Anterior cingulate cortex (tissue), 58 donors: ENCODE results near the gene SGMS1.
"Not testable (repeated sequence)": the region's sequence is repeated elsewhere in the genome, so short reads cannot be mapped to it uniquely, and the experiment has no call there.

Experiments
- DNase-seq, 58 donors: peaks; one replicate each; lab custom pipeline; 2025; lab: John Stamatoyannopoulos, UW

The SGMS1 gene

GRCh38 chr10:50623663-50624412, at the start of gene SGMS1:
Gene SGMS1, minus strand, starts transcription at chr10:50623956. Its CDS starts 279,842 bp downstream, at chr10:50344114.
- peak in 57 of 58 donors; percentile 29 to 91 (median 80) for DNase-seq

GRCh38 chr10:50672152-50672551, 48.4 kb upstream of the SGMS1 start:
- not testable (repeated sequence) for DNase-seq

- DNase-seq, result not testable (repeated sequence)
These were observed 47.9 kb upstream of the SGMS1 start for GRCh38 chr10:50671645-50672044.

GRCh38 chr10:50669957-50670356, 46.2 kb upstream of the SGMS1 start:
- DNase-seq, result not testable (repeated sequence)

GRCh38 chr10:50667353-50667752, 43.6 kb upstream of the SGMS1 start:
- DNase-seq, result not testable (repeated sequence)

GRCh38 chr10:50662420-50662819, 38.7 kb upstream of the SGMS1 start:
- DNase-seq, result not testable (repeated sequence)

GRCh38 chr10:50661563-50661962, 37.8 kb upstream of the SGMS1 start:
- not testable (repeated sequence) for DNase-seq

GRCh38 chr10:50659865-50660730, 36.3 kb upstream of the SGMS1 start:
- peak in 2 of 58 donors; percentile 12 to 20 for DNase-seq

GRCh38 chr10:50659016-50659864, 35.5 kb upstream of the SGMS1 start:
- DNase-seq, result not testable (repeated sequence)

- no peak for DNase-seq
These were observed 34.4 kb upstream of the SGMS1 start for GRCh38 chr10:50658165-50658564.

GRCh38 chr10:50653758-50654157, 30.0 kb upstream of the SGMS1 start:
- peak in 1 of 58 donors; percentile 3 for DNase-seq

GRCh38 chr10:50653142-50653541, 29.4 kb upstream of the SGMS1 start:
- peak in 14 of 58 donors; percentile 2 to 55 (median 11) for DNase-seq

GRCh38 chr10:50651808-50652207, 28.1 kb upstream of the SGMS1 start:
- DNase-seq, result no peak

- DNase-seq, result no peak
These were observed 26.7 kb upstream of the SGMS1 start for GRCh38 chr10:50650481-50650880.

- DNase-seq, result no peak
These were observed 25.1 kb upstream of the SGMS1 start for GRCh38 chr10:50648935-50649227.

GRCh38 chr10:50648089-50648934, 24.6 kb upstream of the SGMS1 start:
- DNase-seq, result no peak

- not testable (repeated sequence) for DNase-seq
These were observed 23.6 kb upstream of the SGMS1 start for GRCh38 chr10:50647350-50647749.

GRCh38 chr10:50645236-50645635, 21.5 kb upstream of the SGMS1 start:
- DNase-seq, result no peak

- no peak for DNase-seq
These were observed 17.9 kb upstream of the SGMS1 start for GRCh38 chr10:50641626-50642025.

- DNase-seq, result no peak
These were observed 16.5 kb upstream of the SGMS1 start for GRCh38 chr10:50640238-50640637.
